ENCODE results near the gene EEA1.
A peak's percentile ranks its signal among the peaks of the same experiment; 100 is the strongest.

Gene EEA1

DNA sequence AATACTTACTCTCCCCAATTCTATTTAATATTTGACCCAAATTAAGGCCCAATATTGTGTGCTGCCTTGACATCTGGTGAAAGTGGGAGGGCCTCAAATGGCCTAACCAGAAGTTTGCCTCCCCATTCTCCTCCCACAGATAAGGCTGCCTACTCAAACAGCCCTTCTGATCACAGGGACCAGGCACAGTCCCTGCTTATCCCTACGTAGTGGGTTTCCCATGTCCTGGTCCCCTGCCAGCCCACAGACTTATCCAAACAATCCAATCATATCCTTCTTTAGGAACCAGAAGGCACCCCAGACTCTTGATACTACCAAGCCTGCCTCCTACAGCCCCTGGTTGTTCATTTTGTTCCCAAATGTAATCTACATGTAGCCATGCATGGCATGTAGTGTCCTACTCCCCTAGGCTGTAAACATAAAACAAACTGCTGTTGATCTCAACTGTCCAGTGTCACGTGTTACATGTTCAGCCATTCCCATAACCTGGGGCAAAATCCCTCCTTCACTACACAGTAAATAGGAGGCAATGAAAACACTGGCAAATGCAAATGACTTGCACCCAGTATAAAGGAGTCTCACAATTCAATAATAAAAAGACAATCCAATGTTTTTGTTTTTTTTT, 49.3 kb downstream of the EEA1 start:
- no peak for DNase-seq

DNA sequence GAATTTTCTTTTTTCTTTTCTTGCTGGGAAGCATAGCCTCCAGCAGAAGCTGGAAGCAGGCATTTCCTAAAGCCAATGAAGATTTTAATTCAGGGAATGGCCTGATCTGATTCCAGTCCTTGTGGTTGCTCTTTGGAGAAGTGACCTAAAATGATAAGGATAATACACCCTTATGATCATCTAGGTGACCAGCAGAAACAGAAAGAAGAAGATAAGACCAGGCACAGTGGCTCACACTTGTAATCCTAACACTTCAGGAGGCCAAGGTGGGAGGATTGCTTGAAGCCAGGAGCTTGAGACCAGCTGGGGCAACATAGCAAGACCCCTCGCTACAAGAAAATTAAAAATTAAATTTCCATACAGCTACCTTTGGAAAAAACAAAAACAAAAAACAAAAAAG, 51.2 kb downstream of the EEA1 start:
- DNase-seq = no peak

DNA sequence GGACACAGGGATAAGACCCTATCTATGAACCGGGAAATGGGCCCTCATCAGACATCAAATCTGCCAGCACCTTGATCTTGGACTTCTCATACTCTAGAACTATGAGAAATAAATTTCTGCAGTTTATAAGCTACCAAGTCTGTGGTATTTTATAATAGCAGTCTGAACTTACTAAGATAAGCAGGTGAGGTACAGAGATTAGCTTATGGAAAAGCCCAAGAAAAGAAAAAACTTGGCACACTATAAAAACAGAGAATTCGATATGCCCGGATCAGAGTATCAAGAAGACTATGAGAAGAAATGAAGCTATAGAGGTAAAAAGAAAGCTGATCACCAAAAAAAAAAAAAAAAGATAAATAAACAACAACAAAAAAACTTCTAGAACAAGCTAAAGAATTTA, 52.6 kb downstream of the EEA1 start:
- DNase-seq = no peak

DNA sequence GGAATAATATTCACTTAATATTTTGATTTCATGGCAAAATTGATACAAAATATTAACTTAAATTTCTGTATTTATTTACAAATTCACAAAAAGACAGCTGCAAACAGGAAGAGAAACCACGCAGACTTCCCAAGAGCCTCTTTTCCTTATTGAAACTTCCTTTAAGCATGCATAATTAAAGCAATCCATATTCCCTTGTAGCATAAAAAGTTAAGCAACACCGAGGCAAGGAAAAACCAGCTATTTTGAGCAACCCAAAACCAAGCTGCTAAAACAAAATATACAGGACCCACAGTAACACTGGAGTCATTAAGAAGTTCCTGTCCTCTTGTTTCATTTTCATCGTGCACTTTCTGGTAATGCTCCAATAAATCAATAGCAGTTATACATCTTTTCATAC, 58.0 kb downstream of the EEA1 start:
- no peak for DNase-seq

DNA sequence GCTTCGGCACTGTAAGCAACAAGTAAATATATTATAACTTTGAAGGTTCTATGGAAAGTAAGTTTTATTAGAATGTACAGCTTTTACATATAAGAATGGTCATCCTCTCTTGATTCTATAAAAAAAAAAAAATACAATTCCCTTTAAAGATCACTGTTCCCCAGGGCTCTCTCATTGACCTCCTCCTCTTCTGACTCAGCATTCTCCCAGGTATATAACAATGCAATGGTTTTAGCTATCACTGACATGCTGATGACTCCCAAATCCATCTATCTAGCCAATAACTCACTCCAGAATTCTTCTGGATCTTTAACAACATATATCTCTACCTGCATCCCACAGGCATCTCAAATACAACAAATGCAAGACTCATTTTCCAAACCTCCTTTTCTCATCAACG, 62.7 kb downstream of the EEA1 start:
- DNase-seq = no peak

DNA sequence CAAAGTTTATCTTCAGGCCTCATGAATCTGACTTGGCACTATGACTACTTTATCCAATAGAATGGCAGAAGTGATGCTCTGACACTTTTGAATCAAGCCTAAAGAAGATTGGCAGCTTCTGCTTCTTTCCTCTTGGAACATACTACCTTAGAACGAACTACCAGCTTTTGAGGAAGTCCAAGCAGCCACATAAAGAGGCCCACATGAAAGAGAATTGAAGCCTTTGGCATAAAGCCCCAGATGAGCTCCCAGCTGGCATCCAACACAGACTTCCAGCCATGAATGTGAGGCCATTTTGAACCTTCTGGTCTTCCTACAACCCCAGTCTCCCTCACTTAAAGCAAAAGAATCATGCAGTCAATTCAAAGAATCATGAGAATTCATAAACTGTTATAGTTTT, 65.8 kb downstream of the EEA1 start:
- no peak for DNase-seq

DNA sequence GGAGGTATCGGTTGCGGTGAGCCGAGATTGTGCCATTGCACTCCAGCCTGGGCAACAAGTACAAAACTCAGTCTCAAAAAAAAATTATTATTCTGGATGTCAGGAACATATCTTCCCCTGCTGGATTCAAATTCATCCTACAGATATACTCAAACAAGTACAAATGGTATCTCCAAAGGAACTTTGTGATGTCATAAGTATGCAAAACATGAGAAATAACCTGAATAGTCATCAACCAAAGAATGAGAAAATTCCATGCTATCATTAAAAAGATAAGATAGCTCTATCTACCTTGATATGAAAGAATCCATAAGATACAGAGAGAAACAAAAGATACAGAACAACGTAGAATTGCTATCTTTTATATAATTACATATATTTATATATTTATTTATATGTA, 67.7 kb downstream of the EEA1 start:
- no peak for DNase-seq

DNA sequence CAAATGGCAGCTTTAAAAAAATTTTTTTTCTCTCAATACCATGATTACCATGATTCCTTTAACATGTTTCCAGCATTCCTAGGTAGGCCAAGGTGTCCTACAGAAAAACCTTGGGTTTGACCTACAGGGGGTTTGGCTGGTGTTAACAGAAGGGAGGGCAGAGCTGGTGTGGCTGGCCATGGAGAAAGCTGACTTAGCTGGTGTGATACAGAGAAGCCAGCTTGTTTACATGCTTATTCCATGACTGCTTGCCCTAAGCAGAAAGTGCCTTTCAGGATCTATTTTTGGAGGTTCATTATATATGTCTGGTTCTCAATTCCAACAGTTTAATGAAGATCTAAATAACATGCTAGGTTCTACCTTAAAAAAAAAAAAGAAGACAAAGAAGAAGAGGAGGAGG, 68.6 kb downstream of the EEA1 start:
- DNase-seq = no peak

DNA sequence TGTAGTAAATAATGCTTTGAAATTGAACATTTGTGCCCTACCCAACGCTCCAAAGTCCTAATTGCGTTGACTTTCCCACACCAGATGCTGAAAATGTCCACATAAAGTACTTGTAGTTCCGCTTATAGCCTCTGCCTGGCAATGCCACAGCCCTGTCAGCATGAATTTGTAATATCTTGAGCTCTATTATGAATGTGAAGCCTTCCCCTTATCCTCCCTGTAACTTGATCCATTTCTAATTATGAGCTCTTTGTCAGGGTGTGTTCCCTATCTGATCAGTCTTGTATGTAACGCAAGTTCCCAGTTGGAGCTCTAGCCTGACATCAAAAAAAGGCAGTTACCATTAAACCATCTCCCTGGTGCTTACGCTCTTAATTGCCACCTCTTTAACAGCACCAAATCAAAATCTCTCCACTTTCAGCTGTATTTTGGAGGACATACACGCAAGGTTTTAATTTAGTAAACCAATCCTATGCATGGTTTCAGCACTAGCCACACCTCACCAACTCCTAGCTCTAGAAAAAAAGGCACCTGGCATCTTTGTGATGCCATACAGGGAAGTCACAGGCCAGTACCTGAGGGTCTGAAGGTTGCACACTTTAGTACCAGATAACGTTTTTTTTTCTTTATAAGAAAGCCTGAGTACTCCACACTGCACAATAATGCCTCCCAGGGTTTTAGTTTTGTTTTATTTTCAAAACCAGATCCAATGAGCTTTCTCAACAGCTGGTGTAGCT, 69.3 kb downstream of the EEA1 start:
- peak; percentile 82 for DNase-seq

DNA sequence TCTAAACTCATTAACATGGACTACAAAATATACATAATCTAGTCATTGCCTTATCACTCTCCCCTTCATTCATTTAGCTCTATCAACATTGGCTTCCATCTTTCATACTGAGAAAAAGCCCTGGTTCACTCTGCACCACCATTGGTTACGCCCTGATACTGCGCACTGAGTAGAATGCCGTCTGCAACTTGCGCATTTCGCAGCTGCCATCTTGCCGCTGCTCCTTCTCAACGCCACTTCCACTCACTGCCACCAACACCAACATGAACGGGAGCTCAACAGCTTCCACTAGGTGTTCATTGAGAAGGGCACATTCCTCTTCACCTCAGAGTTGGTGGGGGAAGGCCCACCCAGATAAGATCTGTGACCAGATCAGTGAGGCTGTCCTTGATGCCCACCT, 71.3 kb downstream of the EEA1 start:
- DNase-seq = no peak

DNA sequence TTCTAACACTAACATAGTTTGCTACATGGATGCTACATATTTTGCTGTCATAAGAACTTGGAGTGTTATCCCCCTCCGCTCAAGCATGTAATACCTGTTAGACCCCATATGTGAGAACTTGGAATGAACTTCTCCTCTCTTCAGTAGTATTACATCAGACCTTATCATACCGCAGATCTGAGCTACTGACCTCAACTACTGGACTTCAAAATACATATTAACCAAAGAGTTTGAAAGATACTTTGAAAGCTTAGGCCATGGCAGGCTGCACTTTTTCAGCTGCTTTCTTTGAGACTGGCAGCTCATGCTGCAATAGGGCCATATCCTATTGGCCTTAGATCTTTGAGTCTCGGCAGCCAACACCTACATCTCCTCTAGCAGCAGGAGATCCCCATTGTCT, 74.8 kb downstream of the EEA1 start:
- DNase-seq = no peak

DNA sequence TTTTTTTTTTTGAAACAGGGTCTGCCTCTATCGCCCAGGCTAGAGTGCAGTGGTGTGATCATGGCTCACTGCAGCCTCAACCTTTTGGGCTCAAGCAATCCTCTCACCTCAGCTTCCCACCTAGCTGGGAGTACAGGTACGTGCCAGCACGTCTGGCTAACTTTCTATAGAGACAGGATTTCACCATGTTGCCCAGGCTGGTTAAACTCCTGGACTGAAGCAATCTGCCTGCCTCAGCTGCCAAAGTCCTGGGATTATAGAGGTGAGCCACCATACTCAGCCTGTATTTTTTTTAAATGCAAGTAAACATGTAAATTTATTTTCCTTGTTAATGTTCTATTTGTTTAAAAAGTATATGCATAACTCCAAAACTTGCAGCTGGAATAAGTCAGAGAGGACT, 80.4 kb downstream of the EEA1 start:
- no peak for DNase-seq

DNA sequence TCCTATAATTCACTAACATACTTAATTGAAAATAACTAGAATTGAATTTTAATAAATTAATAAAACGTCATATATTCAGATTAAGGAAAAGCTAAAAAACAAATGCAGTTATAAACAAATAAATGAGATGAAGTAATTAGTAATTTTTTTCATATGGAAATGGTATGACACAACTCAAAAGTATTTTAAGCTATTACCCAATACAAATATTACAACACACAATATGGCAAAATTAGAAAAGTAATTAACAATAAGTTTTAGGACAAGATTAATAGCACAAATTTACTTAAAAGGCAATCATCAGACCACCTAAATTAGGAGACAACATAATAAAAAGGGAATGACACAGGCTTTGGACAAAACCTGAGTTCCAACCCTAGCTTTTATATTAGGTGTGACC, 81.7 kb downstream of the EEA1 start:
- DNase-seq = no peak

DNA sequence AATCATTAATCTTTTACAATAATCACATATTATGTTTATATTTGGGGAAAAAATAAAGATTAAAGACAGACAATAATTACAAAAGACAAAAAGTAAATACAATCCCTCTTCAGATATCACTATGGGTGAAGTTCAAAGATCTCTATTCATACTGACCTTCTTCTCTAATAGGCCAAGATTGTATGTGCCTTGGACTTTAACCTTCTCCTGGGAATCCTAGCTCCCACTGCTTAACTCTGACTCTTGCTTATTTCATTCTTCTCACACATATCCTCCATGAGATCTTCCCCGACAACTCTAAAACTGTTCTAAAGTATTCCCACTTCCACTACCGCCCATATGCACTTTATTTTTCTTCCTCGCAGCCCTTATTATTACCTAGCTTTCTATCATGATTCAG, 83.8 kb downstream of the EEA1 start:
- no peak for DNase-seq

DNA sequence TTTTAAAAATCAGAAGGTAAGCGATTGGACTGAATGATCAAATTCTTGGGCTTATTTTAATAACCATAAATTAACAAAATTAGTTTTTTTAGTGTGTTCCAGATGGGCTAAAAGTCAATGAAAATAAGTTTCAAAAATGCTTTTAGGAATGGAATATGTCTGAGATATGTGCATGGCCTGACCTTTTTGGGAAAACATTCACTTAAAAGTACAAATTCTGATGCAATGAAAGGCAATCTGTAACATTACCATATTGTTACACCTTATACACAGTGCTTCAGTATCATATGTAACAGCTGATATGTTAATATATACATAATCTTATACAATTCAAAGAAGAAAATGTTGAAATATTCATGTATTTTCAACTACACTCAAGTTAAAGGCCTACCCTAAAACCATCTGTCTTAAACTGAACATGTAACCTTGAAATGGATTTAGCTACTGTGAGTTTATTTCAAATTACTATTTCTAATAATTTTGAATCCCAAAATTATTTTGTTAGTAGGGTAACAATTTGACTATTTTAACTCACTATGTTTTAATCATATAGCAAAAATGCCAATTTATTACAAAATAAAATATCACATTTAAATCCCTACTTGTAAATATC, 84.8 kb downstream of the EEA1 start:
- DNase-seq = no peak

DNA sequence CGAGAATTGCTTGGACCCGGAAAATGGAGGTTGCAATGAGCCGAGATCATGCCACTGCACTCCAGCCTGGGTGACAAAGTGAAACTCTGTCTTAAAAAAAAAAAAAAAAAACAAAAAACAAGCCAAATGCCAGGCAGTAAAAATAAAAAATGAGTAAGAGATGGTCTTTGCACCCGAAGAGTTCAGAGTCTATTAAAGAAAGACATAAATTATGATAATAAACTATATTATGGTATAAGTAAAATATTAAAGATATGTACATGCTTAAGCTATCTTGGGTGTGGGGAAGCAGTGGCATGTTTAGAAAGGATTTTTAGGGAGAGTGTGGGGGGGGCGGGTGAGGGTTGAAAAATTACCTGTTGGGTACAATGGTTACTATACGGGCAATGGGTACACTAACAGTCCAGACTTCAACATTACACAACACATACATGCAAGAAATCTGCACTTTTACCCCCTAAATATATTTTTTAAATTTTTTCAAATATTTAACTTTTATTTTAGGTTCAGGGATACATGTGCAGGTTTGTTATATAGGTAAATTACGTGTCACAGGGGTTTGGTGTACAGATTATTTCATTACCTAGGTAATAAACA, 99.3 kb downstream of the EEA1 start:
- no peak for DNase-seq

DNA sequence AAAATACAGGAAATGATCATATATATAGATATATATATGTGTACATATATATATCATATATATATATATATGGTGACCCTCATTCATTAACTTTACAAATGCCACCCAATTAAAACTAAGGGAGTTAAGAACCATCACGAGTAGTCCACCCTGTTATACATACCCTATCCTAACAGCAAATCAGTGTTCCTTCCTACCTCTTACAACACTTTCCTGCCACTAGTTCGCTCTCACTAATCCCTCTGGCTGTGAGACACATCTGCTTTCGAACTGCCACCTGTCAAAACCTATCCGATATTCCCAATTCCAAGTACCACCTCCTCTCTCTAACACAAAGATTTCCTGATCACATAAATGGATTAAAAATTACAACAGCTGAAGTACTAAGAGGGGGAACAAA, 100.5 kb downstream of the EEA1 start:
- no peak for DNase-seq

DNA sequence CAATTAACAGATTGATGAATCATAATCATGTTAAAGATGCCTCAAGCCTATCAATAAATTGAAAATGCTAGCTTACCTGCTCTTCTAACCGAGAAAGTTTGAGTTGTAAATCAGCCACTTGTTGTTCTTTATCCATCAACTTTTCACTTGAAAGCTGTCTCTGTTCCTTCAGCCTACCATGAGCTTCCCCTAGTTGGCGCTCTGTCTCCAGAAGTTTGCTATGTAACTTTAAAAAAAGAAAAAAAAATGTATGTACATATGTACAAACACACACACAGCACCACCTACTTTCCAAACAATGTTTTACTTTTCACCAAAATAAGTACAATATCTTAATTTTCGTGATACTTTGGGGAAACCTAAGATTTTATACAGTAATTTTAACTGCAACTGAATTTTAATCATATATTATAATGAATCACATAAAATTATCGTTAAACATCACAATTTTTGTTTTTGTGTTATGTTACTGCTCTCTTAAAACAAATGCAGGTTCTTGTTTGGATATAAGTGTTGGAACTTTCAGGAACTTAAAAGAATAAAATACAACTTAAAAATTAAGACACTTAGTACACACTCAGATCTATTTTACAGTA, 101.2 kb downstream of the EEA1 start:
- DNase-seq = no peak

DNA sequence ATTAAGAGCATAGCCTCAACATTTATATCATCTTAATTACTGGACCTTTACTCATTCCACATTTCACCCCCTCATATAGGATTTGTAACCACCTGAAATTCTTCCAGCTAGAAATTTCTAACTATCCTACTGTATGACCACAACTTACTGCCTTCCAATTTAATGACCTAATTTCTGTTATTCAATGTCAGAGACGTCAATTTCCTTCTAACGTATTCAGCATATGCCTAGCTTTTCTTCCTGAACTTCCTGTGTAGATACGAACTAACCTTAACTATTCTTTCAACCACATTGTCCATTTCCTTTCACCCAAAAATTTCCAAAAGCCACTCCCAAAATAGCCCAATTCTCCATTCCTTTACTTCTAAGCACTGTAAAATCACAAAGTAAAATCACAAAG, 108.0 kb downstream of the EEA1 start:
- no peak for DNase-seq

DNA sequence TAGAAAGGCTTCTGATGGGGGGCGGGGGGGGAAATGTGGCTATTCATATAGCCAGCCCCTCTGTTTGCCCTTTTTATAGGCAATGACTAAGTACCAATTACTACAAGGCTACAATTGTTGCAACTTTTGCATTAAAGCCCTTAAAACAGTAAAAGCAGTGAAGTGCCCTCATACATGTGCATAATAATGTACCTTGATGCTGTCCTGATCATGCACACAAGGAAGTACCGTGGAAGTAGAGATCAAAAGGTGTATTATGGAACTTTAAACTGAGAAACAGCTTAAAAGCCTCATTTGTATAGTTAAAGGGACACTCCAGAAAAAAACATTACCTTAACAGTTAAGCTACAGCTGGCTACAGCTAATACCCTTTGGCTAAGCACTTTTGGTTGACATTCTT, 114.5 kb downstream of the EEA1 start:
- DNase-seq = no peak

DNA sequence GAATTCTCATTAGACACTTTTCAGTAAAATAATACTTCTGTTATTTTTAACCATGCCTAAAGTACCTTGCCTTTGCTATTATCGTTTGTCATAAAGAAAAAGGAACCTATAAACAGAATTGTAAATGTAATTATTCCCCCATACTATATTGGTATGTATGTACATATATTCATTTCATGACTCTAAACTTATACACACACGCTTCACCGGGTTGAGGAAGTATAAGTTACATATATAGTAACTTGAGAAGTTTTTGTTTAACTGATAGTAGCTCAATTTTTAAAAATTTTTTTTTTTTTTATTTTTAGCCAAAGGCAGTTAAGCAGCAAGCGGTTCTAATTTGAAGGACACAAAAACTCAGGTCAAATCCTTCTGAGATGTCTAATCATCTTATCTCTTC, 118.7 kb downstream of the EEA1 start:
- no peak for DNase-seq

DNA sequence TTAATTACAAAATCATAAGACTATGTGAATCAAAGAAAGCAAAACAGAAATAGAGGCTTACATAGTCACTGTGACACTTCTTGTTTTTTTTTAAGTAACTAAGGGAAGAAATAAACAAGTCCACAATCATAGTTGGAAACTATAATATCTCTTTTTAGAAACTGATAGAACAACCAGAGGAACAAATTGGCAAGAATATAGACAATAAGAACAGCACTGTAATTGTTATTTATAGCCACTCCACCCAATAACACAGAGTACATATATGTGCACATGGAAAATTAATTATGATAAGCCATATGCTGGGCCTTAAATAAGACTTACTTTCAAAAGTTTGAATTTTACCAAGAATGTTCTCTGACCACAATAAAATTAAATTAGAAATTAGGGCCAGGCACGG, 125.2 kb downstream of the EEA1 start:
- no peak for DNase-seq

DNA sequence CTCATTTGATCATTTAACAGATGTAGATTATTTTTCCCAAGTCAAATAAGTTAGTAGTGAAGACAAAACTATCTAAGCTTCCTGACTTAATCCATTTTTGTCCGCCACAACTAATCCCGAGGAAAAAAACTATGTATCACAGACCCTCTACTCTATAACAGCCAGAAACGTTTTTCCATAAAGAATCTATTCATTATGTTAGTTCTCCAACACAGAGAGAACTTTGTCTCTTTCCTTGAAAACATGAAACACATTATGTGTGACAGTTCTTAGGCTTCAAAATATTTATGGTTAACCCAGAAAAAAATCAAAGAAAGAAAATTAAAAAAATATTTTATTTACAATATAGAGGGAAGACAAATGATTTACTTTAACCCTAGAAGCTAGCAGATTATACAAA, 126.2 kb downstream of the EEA1 start:
- no peak for DNase-seq

DNA sequence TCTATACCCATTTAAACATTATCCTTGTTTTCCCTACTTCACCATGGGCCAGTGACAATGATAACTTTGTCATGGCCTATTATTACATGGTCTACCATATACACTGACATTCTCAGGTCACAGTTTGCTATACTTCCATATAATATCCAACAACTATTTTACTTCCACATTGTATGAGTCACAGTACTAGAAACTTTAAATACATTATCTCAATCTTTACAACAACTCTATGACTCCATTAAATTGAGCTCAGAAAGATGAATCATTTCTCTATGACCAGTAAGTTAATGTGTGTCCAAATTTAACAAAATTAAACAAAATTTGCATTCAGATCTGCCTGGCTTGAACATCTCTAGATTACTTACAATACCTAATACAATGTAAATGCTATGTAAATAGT, 132.4 kb downstream of the EEA1 start:
- no peak for DNase-seq
